Keratinocyte (primary cell): ENCODE results near the gene DBP.

Experiments used
- CTCF ChIP-seq, 3 experiments: IDR thresholded peaks in 1 of 3; conservative IDR thresholded peaks in 1 of 3; optimal IDR thresholded peaks in 1 of 3; 2 replicates in 2 of 3; 3 replicates in 1 of 3; pipeline versions ENCODE3 to v1.5.1; 2011; ENCODE audit warnings: low read length in 3 of 3, mild to moderate bottlenecking in 3 of 3, moderate library complexity in 2 of 3, control low read depth in 1 of 3, inconsistent platforms in 1 of 3; ENCODE audit not compliant: insufficient read depth in 2 of 3; ENCODE audit errors: extremely low read depth in 1 of 3
- EZH2 ChIP-seq: IDR thresholded peaks from one replicate; pipeline ENCODE4 v1.6.1; 2012; ENCODE audit warnings: inconsistent platforms, mild to moderate bottlenecking, low read length, moderate library complexity

GRCh38 chr19:48674216-48674809 is 37.1 kb upstream of the DBP start:
- no peak for TF ChIP-seq CTCF (optimal IDR thresholded peaks at IDR 0.05 in 1 of 3, IDR thresholded peaks at IDR 0.05 in 1 of 3, conservative IDR thresholded peaks at IDR 0.05 in 1 of 3; ENCODE audit: extremely low read depth in 1 of 3, insufficient read depth in 2 of 3, low read length in 3 of 3)
- TF ChIP-seq EZH2, result no peak
